Stimulated activated CD4-positive, alpha-beta T cell treated with anti-CD3 and anti-CD28 coated beads, Interleukin-15, amount 100 ng/mL, for 1 hour (primary cell): Measurements from ENCODE around the gene ERGIC1.
"Not testable (repeated sequence)": the region's sequence is repeated elsewhere in the genome, so short reads cannot be mapped to it uniquely, and the experiment has no call there.

Source experiments
- DNase-seq, 2 donors: peaks; one replicate each; pipeline ENCODE4 v3.0.0-alpha.2; 2020; ENCODE audit warnings: low read depth in 1 of 2, low spot score in 1 of 2

The ERGIC1 gene

GRCh38 chr5:172862165-172862801 lies 28.2 kb downstream of the ERGIC1 start:
- DNase-seq, result no peak

DNA sequence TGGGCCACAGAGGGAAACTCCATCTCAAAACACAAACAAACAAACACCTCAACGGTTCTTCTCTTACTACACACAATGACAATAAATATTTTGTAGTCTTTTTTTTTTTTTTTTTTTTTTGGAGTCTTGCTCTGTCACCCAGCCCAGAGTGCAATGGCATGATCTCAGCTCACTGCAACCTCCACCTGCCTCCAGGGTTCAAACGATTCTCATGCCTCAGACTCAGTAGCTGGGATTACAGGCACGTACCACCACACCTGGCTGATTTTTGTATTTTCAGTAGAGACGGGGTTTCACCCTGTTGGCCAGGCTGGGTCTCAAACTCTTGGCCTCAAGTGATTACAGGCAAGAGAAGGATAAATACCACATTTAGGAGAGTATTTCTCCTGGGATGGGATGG lies 30.1 kb downstream of the ERGIC1 start:
- DNase-seq, result not testable (repeated sequence)

- no peak for DNase-seq
Observed at GRCh38 chr5:172864747-172865146, 30.7 kb downstream of the ERGIC1 start.

GRCh38 chr5:172866378-172866777 lies 32.3 kb downstream of the ERGIC1 start:
- DNase-seq, result no peak

GRCh38 chr5:172866802-172867748 lies 33.0 kb downstream of the ERGIC1 start:
- no peak for DNase-seq

DNA sequence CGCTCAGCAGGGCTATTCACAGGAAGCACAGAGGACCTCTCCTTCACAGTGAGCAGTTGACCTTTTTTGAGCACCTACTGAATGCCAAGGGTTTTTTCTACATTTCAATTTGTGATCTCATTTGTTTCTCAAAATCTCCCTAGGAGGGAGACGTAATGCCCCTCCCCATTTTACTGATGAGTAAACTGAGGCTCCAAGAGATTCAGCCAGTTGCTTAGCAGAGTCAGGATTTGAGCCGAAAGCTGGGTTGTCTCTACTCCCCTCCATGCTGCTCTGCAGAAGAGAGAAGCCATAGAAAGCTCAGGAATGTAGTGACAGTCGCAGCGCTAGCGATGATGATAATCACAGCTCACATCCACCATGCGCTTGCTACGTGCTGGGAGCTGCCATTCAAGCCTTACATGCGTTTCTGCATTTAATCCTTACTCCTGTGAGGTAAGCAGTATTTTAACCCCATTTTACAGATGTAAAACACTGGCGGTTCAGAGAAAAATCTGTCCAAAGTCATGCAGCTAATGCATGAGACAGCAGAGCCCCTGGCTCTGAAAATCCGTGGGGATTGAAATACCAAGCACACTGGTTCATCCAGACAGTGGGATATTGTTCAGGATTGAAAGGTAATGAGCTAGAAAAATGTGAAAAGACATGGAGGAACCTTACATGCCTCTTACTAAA lies 33.8 kb downstream of the ERGIC1 start:
- no peak for DNase-seq

- DNase-seq, result no peak
Observed at GRCh38 chr5:172868436-172868923, 34.4 kb downstream of the ERGIC1 start.

DNA sequence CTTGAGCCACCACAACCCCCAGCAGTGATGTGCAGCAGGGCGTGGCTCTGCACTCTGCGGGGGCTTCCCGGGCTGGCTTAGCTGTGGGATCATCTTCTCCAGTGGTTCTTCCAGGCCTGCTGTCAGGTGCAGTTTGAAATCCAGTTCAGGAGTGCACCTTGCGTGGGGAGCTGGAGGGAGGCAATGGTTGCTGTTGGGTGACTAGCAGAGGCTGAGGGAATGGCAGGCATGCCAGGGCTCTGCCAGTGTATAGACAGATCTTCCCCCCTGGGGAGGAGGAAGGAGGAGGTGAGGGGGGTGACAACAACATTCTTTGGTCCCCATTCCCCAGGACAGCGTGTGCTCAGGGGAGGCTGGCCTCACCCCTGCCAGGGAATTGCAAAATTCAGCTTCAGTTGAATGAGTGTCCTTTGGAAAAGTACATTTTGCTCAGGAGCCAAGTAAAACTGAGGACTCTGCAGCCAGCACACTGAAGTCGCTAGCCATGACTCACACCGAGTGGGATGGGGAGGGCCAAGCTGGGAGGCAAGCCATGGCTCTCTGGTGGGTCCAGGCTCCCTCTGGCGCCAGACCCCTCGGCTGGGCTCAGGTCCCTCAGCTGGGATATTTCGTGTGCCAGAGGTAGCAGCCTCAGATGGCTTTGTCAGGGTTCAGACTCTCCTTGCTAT lies 35.0 kb downstream of the ERGIC1 start:
- no peak for DNase-seq

DNA sequence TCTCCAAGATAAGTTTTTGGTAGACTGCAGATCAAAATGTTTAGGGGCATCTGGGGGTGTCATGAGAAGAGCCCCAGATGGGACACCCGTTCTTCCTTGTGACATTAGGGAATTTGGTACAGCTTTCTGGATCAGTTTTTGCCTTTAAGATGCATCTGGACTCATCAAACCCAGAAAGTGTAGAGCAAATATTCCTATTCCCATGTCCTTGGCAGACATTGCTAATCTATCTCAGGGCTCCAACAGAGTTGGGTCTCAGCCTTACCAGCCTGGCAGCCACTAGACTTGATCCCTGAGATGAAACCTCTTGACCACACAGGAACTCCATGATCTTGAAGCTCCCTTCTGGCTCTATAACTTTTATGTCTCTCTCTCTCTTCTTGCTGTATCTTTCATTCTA lies 35.6 kb downstream of the ERGIC1 start:
- DNase-seq, result no peak

DNA sequence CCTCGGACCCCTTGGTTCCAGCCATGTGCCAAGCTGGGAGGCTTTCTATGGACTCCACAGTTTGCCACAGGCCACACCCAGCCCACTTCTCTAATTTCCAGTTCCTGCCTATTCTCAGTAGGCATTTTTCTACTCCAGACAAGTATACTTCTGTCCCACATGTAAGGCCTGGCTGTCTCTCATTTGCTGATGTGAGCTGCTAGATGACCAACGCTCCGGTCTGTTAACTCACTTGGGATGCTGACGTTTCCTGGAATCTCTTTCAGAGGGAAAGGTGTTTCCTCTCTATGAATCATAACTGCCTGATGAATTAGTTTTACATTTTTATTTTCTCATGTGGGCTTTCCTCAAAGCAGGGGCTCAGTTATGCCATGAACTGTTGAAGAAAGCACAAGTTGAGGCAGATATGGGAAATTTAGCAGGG lies 36.3 kb downstream of the ERGIC1 start:
- DNase-seq, result no peak

DNA sequence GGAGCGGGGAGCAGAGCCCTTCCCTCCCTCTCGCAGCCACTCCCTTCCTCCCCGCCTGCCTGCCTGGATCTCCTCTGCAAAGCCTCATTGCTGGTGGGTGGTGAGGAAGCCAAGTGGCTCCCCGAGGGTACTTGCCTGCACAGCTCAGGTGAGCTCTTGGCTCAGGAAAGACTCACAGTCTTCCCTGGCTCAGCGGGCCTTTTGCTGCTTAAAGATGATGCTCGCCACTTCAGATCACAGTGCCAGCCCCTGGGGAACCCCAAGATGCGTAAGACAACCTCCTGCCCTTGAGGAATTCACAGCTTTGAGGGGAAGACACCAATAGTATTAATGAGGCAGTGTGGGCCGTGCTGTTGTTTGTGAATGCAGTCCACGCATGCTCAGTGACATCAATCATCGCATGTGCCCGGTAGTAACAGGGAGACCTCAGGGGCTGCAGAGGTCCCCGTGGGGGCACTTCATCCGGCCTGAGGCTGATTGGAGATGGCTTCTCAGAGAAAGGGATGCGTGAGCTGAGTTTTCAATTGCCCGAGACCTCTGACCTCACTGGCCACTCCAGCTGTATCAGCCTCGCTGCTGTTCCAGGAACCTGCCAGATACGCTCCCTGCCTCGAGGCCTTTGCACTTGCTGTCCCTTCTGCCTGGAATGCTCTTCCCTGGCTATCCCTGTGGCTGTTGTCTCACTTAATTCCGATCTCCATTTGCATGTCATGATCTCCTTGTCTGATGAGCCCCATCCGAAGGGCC lies 36.8 kb downstream of the ERGIC1 start:
- no peak for DNase-seq

- no peak for DNase-seq
Observed at GRCh38 chr5:172871536-172871935, 37.5 kb downstream of the ERGIC1 start.

GRCh38 chr5:172871982-172872381 lies 37.9 kb downstream of the ERGIC1 start:
- DNase-seq, result no peak

DNA sequence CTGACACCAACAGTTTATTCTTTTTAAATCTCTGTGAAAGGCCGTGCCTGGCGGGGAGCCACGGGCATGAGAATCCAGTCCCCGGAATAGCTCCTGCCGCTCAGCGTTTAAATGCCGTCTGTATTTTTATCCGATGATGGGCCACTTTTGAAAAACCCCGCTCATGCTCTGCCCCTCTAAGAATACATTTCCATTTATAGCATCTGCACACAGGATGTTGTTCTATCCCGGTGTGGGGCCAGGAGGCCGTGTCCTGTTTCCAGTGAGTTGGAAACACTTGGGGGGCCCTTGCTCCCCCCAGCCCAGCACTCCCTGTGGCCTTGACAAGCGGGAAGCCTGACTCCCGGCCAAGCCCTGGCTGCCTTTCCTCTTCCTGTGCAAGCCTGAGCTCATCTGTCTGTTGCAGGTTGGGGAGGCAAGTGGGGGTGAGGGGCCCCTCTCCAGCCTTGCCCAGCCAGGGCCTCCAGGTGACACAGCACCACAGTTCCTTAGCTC lies 39.0 kb downstream of the ERGIC1 start:
- no peak for DNase-seq

- DNase-seq, result no peak
Observed at GRCh38 chr5:172873513-172873912, 39.5 kb downstream of the ERGIC1 start.

DNA sequence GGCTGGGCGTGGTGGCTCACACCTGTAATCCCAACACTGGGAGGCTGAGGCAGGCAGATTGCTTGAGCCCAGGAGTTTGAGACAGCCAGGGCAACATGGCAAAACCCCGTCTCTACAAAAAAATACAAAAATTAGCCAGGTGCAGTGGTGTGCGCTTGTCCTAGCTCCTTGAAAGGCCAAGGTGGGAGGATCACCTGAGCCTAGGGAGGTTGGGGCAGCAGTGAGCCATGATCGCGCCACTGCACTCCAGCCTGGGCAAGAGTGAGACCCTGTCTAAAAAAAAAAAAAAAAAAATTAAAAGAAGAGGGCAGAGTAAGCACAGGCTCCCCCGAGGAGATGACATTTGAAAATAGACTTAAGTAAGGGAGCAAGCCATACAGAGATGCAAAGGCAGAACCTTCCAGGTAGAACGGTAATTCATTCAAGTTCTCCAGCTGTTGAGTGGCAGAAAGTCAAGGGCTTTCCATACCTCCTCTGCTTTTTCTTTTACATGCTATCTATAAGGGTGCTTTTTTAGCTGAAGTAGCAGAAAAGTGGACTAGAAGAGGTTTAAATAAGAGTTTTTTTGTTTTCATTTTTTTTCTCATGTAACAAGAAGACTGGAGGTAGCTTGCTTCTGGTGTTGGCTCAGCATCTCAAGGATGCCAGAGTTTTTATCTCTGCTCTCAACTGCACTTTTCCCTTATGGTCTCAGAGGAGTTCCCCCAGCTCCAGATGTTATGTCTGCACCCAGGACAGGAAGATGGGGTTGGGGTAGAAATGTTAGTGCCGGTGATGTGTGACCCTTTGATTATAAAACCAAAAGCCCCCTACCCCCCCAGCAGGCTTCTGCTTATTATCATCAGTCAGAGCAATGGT lies 40.8 kb downstream of the ERGIC1 start:
- no peak for DNase-seq

DNA sequence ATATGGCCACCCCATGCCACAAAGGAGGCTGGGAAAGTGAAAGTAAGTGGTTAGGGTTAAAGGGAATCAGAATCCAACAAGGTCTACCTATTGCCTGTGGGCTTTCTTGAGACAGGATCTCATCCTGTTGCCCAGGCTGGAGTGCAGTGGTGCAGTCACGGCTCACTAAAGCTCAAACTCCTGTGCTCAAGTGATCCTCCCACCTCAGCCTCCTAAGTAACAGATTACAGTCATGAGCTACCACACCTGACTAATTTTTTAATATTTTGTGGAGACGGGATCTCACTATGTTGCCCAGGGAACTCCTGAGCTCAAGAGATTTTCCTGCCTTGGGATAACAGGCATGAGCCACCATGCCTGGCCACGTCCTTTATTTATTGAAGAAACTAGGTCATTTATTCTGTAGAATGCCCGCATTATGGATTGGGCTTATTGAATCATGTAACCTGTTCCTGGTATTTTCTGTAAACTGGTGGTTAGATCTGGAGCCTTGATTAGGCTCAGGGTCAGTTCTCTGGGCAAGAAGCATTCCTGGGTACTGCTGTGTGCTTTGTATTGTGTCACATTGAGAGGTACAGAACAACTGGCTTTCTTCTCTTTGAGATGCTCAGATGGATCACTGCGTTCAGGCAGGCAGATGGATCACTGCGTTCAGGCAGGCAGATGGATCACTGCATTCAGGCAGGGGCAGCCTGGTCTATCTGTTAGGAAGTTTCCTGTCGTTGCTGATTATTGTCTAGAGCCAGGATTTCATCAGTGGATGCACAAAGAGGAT lies 41.6 kb downstream of the ERGIC1 start:
- no peak for DNase-seq

- DNase-seq, result no peak
Observed at GRCh38 chr5:172876578-172876977, 42.5 kb downstream of the ERGIC1 start.
